Esophagus muscularis mucosa (tissue), 4 donors: ENCODE data around the gene ROBO2. TPM values are rescaled to one million over a fixed set of nuclear protein-coding genes. Genes with fewer than 3 reads are reported as not detected.
A peak's percentile ranks its signal among the peaks of the same experiment; 100 is the strongest.

ENCODE experiments used
- DNase-seq: peaks from one replicate; pipeline ENCODE4 v3.0.0-alpha.2; 2017; ENCODE audit errors: extremely low spot score
- H3K27ac ChIP-seq, 4 donors: fragments of 200-600 bp; sonication (generic); replicated peaks in 1 of 4; 1 replicate in 3 of 4; 2 replicates in 1 of 4; pipeline ENCODE4 v1.5.1; 2016 to 2019; ENCODE audit warnings: mild to moderate bottlenecking in 1 of 4
- H3K27me3 ChIP-seq, 4 donors: fragments of 200-600 bp; sonication (generic); one replicate each; pipeline versions ENCODE4 v1.5.1 to v1.6.0; 2016 to 2019
- H3K36me3 ChIP-seq, 4 donors: fragments of 200-600 bp; sonication (generic); one replicate each; pipeline ENCODE4 v1.5.1; 2016 to 2019
- H3K4me1 ChIP-seq, 4 donors: fragments of 200-600 bp; sonication (generic); one replicate each; pipeline ENCODE4 v1.5.1; 2016 to 2019
- H3K4me3 ChIP-seq, 4 donors: fragments of 200-600 bp; sonication (generic); 1 replicate in 2 of 4; 2 replicates in 2 of 4; pipeline ENCODE4 v1.5.1; 2016 to 2019; ENCODE audit warnings: mild to moderate bottlenecking in 4 of 4, moderate library complexity in 1 of 4
- H3K9me3 ChIP-seq, 4 donors: fragments of 200-600 bp; sonication (generic); 1 replicate in 3 of 4; 2 replicates in 1 of 4; pipeline ENCODE4 v1.5.1; 2016 to 2019
- EP300 ChIP-seq: sonication (generic); formaldehyde crosslinking; IDR thresholded peaks from one replicate; pipeline ENCODE4 v1.6.1; 2017; ENCODE audit warnings: antibody characterized with exemption
- POLR2A ChIP-seq: fragments of 450-650 bp; IDR thresholded peaks from one replicate; pipeline ENCODE4 v1.6.1; 2017; ENCODE audit warnings: antibody characterized with exemption, moderate library complexity, mild to moderate bottlenecking, low read depth
- POLR2AphosphoS5 ChIP-seq, 2 donors: sonication (generic); formaldehyde crosslinking; IDR thresholded peaks; one replicate each; pipeline ENCODE4 v1.6.1; 2017; ENCODE audit warnings: antibody characterized with exemption in 2 of 2
- WGBS: methylation state at CpG from one replicate; pipeline ENCODE4 v1.1.5; 2018; 5-methylcytosine and 5-hydroxymethylcytosine counted together
- intact Hi-C: fragments of 100-400 bp; cut with DNase I; formaldehyde crosslinking; loops from one replicate; pipeline ENCODE4 v1.15.1; 2023
- total RNA-seq, 4 donors: library from RNA; depleted of rRNA; stranded (reverse); fragments of >200 nt; gene quantifications; one replicate each; pipeline versions ENCODE4 v1.1.0 to v1.2.1, GENCODE V29; 2016
- TF ChIP-seq, protein P1 (sequence below), 3 experiments: fragments of 200-600 bp in 2 of 3; fragments of 450-650 bp in 1 of 3; sonication (generic) in 2 of 3; IDR thresholded peaks; one replicate each; pipeline ENCODE4 v1.5.1; 2017 to 2019; ENCODE audit warnings: antibody characterized with exemption in 3 of 3, mild to moderate bottlenecking in 2 of 3, moderate library complexity in 1 of 3

The ROBO2 gene
- total RNA-seq, 4 donors from 2014 or later: 0.83 to 2.1 (median 1.3) TPM

DNA sequence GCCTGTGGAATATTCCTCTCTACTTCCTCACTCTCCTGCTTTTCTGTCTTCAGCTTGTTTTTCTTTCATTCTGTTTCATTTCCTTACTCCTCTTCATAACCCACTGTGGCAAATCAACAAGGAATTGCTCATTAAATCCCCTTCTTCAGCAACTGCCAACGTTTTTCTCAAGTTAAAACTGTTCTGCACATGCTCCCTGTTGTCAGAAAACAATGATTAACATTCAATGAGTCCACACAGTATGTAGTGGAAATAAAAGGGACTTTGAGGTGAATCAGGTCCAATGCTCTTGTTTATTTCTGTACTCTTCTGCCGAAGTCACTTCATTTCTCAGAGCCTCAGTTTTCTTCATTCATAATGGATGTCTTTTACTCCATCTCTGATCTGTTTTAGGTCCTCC lies 11.9 kb upstream of the ROBO2 start:
- no peak for DNase-seq
- no peaks in the 10 kb centered on the region for H3K9me3 ChIP-seq
- 51% methylated on average over 2 of the region's 2 CpGs for WGBS
- intact Hi-C loops: no loop called here
- no peaks in the 10 kb centered on the region for H3K4me1 ChIP-seq
- TF ChIP-seq POLR2AphosphoS5 (IDR thresholded peaks at IDR 0.05) (no peak), EP300 (no peak), POLR2A (no peak)
- TF ChIP-seq, protein P1, sequence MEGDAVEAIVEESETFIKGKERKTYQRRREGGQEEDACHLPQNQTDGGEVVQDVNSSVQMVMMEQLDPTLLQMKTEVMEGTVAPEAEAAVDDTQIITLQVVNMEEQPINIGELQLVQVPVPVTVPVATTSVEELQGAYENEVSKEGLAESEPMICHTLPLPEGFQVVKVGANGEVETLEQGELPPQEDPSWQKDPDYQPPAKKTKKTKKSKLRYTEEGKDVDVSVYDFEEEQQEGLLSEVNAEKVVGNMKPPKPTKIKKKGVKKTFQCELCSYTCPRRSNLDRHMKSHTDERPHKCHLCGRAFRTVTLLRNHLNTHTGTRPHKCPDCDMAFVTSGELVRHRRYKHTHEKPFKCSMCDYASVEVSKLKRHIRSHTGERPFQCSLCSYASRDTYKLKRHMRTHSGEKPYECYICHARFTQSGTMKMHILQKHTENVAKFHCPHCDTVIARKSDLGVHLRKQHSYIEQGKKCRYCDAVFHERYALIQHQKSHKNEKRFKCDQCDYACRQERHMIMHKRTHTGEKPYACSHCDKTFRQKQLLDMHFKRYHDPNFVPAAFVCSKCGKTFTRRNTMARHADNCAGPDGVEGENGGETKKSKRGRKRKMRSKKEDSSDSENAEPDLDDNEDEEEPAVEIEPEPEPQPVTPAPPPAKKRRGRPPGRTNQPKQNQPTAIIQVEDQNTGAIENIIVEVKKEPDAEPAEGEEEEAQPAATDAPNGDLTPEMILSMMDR (IDR thresholded peaks at IDR 0.05): no peak
- no peak overlapping the region for H3K4me3 ChIP-seq
- no peaks in the 10 kb centered on the region for H3K27me3 ChIP-seq
- H3K27ac ChIP-seq: no peak overlapping the region
- no peaks in the 10 kb centered on the region for H3K36me3 ChIP-seq

DNA sequence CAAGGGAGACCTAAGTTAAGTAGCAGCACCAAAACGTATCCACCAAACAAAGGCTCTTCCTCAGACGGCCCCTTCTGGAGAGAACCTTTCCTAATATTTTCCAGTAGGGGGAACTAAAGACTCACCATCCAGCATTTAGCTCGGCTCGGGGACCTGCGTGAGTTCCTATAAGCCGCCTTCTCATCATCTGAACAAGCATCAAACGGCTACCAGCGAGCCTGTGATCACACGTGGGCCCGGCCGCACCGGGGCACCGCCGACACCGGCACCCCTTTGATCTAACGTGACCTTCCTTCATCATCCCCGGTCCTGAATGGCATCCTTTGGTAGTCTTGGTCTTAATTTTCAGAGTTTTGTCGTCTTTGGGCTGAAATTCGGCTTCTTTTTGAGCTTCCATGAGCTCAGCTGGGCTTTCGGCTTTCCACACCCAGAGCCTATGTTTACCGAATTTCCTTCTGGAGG lies 1.4 kb upstream of the ROBO2 start:
- no peak overlapping the region for H3K27ac ChIP-seq
- H3K9me3 ChIP-seq: no peaks in the 10 kb centered on the region
- under 1% methylated on average over 20 of the region's 21 CpGs for WGBS
- H3K27me3 ChIP-seq: peaks cover 4 to 58% (median 13%) of the 10 kb centered on the region in 4 donors
- H3K4me3 ChIP-seq: peak overlapping the region; percentile 50 to 61 (median 54)
- intact Hi-C loops: loop anchor here (1.0 to 10.0 kb wide), 2 partner anchors 217 to 1606 kb away; no protein-coding TSS in a partner anchor
- DNase-seq: no peak
- TF ChIP-seq, protein P1 (IDR thresholded peaks at IDR 0.05): peak; percentile 51 to 71 (median 56)
- TF ChIP-seq EP300 (no peak), POLR2AphosphoS5 (IDR thresholded peaks at IDR 0.05) (no peak), POLR2A (no peak)
- no peaks in the 10 kb centered on the region for H3K36me3 ChIP-seq
- peaks cover 17 to 22% (median 21%) of the 10 kb centered on the region in 4 donors for H3K4me1 ChIP-seq

DNA sequence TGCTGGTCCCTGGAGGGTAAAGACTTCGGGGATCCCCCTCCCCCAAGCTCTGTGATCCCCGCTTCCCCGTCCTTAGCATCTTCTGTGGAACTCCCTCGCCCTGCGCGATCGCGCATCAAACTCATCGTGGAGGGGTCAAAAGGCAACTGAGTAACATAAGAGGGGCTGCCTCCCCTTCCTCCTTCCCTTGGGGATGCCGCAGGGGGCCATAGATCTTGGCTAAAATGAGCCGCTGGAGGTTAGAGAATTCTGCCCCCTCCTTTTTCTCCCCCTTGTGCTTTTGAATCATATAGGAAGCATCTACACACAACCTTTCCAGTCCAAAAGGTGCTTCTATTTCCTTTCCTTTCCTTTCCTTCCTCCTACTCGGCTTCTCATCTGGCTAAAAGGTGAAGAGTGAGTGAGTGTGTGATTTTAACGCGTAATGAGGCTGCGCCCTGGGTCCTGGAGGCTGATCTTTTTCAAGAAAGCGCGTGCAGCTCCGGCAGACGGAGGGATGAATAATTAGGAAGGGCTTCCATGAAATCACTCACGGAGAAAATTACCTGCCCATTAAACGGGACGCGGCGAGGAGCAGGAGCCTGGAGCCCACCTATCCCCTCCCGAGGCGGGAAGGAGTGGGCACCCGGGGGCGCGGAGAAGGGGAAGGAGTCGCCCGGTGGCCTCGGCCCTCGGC lies 831 bp upstream of the ROBO2 start:
- Histone ChIP-seq H3K4me3 (peak overlapping the region; percentile 50 to 61 (median 54)), H3K4me1 (peaks cover 17 to 22% (median 21%) of the 10 kb centered on the region in 4 donors), H3K36me3 (no peaks in the 10 kb centered on the region), H3K27me3 (peaks cover 4 to 61% (median 13%) of the 10 kb centered on the region in 4 donors), H3K9me3 (no peaks in the 10 kb centered on the region), H3K27ac (no peak overlapping the region)
- intact Hi-C loops: loop anchor here (1.0 to 10.0 kb wide), 2 partner anchors 216 to 1606 kb away; no protein-coding TSS in a partner anchor
- TF ChIP-seq POLR2A: no peak
- TF ChIP-seq POLR2AphosphoS5 (IDR thresholded peaks at IDR 0.05): no peak
- TF ChIP-seq EP300: no peak
- TF ChIP-seq, protein P1 (IDR thresholded peaks at IDR 0.05): no peak
- DNase-seq: no peak
- WGBS: 2% methylated on average over 26 of the region's 33 CpGs

DNA sequence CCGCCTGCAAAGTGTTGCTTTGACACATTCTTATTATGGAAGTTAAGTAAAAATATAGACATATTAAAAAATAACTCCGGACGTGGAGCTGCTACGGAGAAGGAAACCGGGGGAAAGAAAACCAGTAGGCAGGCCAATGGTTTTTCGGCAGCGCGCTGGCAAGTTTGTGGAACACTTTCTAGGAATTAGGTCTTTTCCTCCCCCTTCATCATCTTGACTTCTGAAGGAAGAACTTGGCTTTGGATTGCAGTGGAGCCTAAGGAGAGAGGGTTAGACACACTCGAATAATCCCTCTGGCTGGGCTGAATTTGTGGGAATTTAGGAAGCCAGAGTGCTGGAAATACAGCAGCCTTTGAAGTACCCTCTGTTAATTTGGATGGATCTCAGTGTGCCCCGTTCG lies 317 bp downstream of the ROBO2 start:
- peak overlapping the region; percentile 50 to 61 (median 54) for H3K4me3 ChIP-seq
- 6% methylated on average over 11 of the region's 11 CpGs for WGBS
- no peak overlapping the region for H3K27ac ChIP-seq
- no peak for DNase-seq
- H3K9me3 ChIP-seq: no peaks in the 10 kb centered on the region
- peaks cover 4 to 64% (median 13%) of the 10 kb centered on the region in 4 donors for H3K27me3 ChIP-seq
- intact Hi-C loops: no loop called here
- no peak for TF ChIP-seq POLR2A
- TF ChIP-seq POLR2AphosphoS5 (IDR thresholded peaks at IDR 0.05): no peak
- no peak for TF ChIP-seq EP300
- TF ChIP-seq, protein P1 (IDR thresholded peaks at IDR 0.05): no peak
- peaks cover 17 to 22% (median 21%) of the 10 kb centered on the region in 4 donors for H3K4me1 ChIP-seq
- no peaks in the 10 kb centered on the region for H3K36me3 ChIP-seq
